HG02798 (cell line): ENCODE measurements around the gene PNPO.

Source experiments
- ATAC-seq: cut with Tn5 transposase; IDR thresholded peaks from one replicate; pipeline ENCODE4 v1.9.1; 2021; ENCODE audit warnings: mild to moderate bottlenecking; ENCODE audit not compliant: unreplicated experiment, poor library complexity

Gene PNPO

GRCh38 chr17:47941246-47942095, at the start of gene PNPO:
PNPO (plus strand) TSS chr17:47941571; CDS start chr17:47941676, 105 bp downstream.
- ATAC-seq, result peak; percentile 96

GRCh38 chr17:47894498-47895346, 46.6 kb upstream of the PNPO start:
- ATAC-seq, result no peak

DNA sequence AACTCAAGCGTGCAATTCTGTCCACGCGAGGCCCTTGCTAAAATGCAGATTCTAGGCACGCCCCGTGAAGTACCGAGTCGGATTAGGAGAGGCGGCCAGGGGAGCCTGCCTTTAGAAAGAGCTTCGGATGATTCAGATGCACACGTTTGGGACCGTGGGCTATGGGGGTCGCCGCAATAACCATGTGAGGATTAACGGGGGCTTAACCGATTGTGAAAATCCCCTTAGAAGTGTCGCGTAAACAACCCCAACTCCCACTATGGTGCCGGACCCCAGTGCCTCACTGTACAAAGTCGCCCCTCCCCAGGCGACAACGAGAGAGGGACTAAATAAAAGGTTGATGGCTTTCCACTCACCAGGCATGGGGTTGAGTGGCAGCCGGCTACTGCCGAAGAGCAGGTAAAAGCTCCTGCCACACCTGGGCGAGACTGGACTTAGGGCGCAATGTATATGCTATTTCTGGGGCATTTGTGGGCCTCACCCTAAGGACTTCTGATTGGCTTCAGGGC, 46.0 kb upstream of the PNPO start:
- ATAC-seq, result no peak

DNA sequence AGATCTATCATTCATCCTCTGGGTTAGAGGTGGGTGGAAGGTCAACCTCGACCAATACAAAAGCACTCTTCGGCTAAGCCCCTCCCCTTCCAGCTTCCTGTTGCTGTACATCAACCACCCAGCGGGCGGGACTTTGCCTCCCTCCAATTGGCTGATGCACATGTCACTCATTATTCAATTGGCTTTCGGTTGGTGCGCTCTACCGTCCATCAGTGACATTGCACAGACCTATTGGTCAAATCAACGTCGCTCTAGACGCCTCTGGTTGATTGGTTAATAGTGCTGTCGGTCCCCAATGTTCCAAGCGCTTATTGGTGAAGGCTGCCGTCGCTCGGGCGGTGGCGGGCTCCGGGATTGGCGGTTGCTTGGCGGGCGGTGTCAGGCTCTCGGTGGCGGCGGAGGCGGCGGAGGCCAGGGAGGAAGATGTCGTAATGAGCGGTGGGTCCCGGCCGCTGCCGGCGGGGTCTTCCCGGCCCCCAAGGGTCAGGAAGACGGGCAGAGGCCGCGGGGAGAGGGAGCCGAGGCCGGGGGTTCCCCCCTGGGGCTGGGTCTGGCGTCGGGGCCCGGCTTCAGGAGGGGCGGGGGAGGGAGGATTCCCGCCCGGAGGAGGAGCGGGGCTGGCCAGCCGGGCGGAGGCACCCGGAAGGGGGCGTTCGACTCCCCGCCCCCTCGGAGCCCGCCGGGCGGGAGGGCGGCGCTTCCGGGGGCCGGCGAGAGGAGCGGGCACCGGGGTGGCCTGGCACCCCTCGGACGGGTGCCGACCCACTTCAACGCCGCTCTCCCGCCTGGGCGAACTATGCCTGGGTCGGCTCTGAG, 45.3 kb upstream of the PNPO start, which contains the start of gene SP2:
Gene SP2, plus strand, starts transcription at position 381 of the 816 bp plus-strand sequence. Its CDS starts 51 bp downstream, at position 432.
- ATAC-seq, result peak; percentile 88

DNA sequence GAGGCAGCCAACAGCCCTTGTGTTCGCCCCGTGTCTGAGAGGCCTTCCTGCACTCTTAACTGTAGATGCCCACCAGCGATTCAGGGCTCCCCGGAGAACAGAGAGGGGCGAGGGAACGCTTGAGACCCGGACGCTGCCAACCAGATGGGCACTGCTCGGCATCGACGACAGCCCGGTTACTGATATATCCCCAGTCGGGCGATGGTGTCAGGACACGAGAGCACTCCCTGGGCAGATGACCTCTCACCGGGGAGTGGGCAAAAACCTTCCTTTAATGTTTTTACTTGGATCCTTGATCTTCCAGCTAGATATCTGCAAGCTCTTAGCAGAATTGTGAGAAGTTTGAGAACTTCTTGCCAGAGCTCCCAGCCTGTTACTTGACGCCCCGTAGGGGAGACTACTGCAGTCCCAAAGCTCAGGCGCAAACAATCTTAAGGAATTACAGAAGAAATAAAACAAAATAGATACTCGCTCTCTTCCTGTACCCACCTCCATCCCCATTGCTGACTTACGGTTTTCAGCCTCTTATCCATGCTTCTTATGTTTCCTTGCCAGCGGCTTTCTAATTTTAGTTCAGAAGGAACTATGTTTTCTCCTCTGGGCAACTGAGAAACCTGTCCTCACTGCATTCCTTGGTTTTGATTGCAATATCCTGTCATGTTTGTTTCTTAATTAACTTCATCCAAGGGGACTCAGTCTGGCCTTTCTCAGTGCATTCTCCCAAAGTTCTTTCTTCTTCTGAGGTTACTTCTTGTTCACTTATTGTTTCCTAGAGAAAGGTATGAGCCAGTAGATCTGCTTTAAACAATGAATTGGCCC, 44.5 kb upstream of the PNPO start:
- no peak for ATAC-seq

DNA sequence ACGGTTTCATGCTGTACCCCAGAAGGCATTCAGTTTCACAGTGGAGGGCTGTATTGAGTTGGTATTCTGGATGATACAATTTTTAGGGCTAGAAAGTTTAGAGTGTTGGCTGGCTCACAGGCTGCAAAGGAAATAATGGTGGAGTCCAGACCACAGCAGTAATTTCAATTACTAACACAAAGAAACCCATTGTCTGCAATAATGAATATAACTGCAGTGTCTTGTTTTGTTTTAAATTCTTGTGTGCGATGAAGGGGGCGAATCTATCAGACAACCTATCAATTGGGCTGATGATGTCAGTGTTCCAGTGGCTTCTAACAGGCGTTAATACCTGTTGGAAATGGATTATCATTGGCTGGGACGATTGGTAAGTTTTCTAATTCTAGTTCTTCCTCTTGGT, 43.8 kb upstream of the PNPO start:
- ATAC-seq, result no peak

DNA sequence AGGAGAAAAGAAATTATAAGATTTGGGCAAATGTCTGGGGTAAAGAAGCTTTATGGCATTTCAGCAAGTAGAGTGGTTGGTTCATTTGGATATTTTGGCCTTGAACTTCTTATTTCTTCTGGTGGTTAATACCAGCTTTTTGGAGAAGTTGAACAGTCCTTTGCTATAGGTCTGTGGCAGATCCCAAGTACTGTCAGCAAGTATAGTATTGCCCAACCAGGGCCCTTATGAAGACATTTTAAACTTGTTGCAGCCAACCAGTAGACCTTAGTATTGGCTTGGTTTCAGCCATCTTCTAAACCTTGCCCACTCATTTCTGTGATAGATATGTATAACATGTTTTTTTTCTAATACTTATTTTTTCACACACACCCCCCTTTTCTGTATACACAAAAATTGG, 43.1 kb upstream of the PNPO start:
- no peak for ATAC-seq

GRCh38 chr17:47899643-47900042, 41.7 kb upstream of the PNPO start:
- ATAC-seq, result no peak

DNA sequence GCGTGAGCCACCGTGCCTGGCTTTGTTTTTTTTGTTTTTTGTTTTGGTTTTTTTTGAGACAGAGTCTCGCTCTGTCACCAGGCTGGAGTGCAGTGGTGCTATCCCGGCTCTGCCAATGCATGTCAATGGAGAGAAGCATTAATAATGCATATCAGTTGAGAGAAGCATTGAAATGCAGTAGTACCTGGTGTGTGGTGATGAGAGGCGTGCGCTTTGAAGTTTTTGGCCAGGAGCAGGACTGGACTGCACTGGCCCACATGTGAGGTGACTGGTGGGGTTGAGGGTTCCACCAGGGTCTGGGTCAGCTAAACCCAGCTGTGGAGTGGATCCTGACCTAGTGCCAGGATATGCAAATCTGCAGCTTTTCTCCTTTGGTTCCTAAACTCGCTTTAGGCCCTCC, 39.9 kb upstream of the PNPO start:
- ATAC-seq, result no peak

DNA sequence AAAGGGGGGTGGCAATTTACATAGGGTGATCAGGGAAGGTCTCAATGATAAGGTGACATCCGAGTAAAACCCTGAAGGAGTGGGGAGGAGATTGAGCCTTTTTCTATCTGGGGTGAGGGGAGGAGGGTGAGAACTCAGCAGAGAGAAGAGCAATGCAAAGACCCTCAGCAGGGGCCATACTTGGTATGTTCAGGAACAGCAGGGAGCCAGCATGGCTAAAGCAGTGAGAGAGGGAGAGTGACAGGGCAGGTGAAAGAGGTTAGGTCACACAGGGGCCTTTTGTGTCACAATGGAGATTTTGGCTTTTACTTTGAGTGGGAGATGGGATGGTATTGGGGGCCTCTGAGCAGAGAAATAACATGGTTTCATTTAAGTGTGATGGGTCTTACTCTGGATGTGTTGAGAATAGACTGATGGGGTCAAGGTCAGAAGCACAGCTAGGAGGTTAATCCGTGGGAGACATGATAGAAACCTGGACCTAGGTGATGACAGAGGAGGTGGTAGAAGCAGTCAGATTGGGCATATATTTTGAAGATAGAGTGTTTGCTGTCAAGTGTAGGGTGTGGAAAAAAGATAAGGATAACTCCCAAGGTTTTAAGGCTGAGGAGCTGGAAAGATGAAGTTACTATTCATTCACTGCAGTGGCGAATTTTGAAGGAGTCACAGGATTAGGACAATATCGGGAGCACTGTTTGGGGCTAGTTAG, 39.2 kb upstream of the PNPO start:
- ATAC-seq, result no peak

DNA sequence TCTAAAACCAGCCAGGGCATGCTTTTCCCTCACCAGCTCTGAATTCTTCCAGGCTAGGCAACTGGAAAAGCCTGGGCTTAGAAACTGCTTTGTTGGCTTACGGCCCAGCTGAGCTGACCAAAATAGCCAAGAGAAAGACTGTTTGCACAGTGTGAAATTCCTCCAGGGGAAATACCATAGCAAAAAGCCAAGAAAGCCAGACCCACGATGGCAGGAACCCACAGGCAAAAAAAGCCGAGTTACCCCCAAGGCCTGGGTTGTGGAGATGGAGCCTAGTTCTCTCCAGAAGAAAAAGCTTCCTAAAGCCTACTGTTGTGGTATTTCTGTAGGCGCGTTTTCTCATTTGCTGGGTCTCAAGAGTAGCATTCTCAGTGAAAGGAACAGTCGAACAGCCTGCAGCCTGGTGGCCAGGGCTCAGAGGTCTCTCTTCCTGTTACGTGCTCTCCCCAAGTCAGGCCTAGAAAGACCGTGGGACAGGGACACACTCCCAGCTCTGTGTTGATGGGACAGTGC, 36.1 kb upstream of the PNPO start:
- no peak for ATAC-seq

DNA sequence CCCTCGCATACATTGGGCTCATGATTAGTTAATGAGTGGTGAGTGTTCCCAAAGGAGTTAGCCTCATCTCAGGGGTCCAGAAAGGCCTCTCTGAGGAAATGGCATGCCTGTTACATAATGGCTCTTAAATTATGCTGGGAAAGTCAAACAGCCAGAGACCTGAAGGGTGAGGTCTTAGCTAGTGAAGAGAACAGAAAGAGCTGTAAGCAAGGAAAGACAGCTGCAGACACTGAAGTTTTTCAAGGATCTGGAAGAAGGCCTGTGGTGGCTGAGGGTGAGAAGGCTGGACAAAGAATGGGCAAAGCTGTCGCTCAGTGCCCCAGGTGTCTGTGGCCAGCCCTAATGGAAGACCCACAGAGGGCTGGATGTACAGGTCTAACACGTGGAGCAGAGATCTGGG, 34.9 kb upstream of the PNPO start:
- ATAC-seq, result no peak

DNA sequence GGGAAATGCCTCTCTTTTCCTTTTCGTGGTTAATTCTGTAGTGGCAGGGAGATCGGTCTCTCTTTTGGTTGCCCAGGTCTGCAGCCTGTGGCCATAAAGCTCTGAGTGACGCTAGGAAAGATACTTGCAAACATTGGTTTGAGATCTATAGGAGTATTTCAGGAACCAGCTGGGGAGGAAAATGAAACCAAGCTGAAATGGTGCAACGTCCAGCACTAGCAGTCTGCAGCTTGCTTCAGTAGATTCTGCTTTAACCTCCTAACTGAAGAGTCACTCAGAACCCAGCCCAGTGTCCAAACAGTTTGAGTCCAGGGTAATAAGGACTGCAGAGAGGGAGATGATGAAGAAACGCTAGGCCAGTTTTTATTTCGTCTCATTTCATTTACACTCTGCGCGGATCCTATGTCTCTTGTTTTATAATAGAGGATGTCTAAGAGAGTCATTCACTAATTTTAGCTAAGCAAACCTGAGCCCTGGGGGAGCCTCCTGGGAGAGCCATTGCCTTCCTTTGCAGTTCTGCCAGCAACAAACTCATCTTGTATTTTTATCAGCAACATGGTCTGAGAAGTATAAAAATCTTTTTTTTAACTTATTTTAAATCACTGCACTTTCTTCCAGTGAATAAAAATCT, 33.3 kb upstream of the PNPO start:
- ATAC-seq, result no peak

GRCh38 chr17:47913050-47913449, 28.3 kb upstream of the PNPO start:
- no peak for ATAC-seq

DNA sequence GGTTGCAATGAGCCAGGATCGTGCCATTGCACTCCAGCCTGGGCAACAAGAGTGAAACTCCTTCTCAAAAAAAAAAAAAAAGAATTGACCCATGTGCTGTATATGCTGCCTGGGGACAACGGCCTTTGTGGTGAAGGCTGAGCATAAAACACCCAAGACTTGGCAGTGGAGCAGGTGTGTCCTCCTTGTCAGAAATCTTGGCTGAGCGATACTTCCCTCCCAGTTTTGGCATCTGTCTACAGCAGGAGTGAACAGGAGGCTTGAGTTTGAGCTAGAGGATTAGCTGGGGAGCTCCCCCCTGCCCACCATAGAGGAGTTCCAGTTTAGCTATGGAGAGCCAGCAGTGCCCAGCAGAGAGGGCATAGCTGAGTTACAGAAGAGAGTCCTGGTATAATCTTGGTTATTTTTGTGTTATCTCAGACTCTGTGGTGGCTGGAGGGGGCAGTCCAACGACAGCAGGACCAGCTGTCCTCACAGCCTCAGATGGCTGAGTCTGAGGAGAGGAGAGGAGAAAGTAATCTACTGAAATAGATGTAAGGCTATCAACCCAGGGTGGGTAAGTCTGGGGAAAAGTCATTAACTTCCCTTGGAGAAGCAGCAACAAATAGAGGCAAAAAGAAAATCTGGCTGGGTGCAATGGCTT, 26.9 kb upstream of the PNPO start:
- ATAC-seq, result no peak

DNA sequence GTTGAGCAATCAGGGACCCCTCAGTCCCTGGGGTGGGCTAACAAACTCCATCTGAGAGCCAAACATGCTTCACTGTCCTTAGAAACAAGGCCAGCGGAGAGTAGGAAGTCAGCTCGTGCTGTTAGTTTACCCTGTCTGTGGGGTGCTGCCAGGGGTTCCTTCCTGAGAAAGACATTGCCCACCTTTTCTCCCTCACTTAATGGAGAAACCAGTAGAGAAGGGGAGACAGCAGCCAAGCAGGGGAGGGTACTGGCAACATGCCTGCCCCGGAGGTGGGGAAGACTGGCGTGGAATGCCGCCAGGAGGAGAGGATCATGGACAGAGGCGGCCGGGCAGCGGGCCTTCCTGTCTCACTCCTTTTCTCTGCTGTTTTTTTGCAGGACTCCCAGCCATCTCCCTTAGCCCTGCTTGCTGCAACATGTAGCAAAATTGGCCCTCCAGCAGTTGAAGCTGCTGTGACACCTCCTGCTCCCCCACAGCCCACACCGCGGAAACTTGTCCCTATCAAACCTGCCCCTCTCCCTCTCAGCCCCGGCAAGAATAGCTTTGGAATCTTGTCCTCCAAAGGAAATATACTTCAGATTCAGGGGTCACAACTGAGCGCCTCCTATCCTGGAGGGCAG, 25.5 kb upstream of the PNPO start:
- no peak for ATAC-seq

DNA sequence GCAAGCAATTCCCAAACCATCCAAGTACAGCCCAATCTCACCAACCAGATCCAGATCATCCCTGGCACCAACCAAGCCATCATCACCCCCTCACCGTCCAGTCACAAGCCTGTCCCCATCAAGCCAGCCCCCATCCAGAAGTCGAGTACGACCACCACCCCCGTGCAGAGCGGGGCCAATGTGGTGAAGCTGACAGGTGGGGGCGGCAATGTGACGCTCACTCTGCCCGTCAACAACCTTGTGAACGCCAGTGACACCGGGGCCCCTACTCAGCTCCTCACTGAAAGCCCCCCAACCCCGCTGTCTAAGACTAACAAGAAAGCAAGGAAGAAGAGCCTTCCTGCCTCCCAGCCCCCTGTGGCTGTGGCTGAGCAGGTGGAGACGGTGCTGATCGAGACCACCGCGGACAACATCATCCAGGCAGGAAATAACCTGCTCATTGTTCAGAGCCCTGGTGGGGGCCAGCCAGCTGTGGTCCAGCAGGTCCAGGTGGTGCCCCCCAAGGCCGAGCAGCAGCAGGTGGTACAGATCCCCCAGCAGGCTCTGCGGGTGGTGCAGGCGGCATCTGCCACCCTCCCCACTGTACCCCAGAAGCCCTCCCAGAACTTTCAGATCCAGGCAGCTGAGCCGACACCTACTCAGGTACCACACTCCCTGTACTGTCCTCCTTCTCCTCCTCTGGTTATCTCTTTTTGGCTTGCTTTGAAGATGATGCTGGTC, 24.7 kb upstream of the PNPO start:
- no peak for ATAC-seq
